ENCODE data around the gene EEFSEC. TPM values are rescaled to one million over a fixed set of nuclear protein-coding genes. Genes with fewer than 3 reads are reported as not detected.

EEFSEC gene
- total RNA-seq, 1 experiment from 2014 or later = 15.4 TPM

- Histone ChIP-seq H3K36me3 (ENCODE audit: control insufficient read depth, insufficient read depth, low read length) (no peaks in the 10 kb centered on the region), H3K9me3 (ENCODE audit: control insufficient read depth, insufficient read depth, low read depth, low read length) (peaks cover 14% of the 10 kb centered on the region; the same call in 1 of the 2 replicates), H3K27me3 (ENCODE audit: control insufficient read depth, insufficient read depth, low read length) (no peaks in the 10 kb centered on the region), H3K4me3 (ENCODE audit: low read depth in 2 of 2, low read length in 2 of 2) (no peak overlapping the region), H3K27ac (ENCODE audit: low read length) (no peak overlapping the region; the same call in 1 of the 2 replicates), H3K4me1 (ENCODE audit: control insufficient read depth, insufficient read depth, low read length) (no peaks in the 10 kb centered on the region)
- DNase-seq (ENCODE audit: low read depth, low spot score) = no peak
- in situ Hi-C loops (cut with HindIII; ENCODE audit: low pct_unique_long_range_greater_than_20kb, low sequenced_read_pairs) (no loop called here), intact Hi-C loops (cut with micrococcal nuclease; ENCODE audit: unreplicated experiment) (no loop called here)
- ATAC-seq = no peak
- ChIA-PET CTCF (no interaction called here), POLR2A (interaction anchor here (0.6 kb wide), 1 partner anchor 603 kb away, joined by 3 read pairs; no protein-coding TSS in a partner anchor)
- no TSS peak for BruUV-seq (replicated peaks)
- TF ChIP-seq REST (IDR thresholded peaks at IDR 0.05; ENCODE audit: insufficient read depth in 1 of 2, low read depth in 2 of 2, low read length in 1 of 2) = no peak
- no peak for TF ChIP-seq TCF7L2 (IDR thresholded peaks at IDR 0.05; ENCODE audit: low read depth, low read length)
- no peak for TF ChIP-seq SIN3A (IDR thresholded peaks at IDR 0.05; ENCODE audit: borderline replicate concordance, insufficient read depth, low read depth, low read length)
- TF ChIP-seq POLR2AphosphoS5 (IDR thresholded peaks at IDR 0.05; ENCODE audit: low read depth, low read length) = no peak
- TF ChIP-seq CTCF (IDR thresholded peaks at IDR 0.05) = no peak
Measured at GRCh38 chr3:128218548-128219257, 65.4 kb downstream of the EEFSEC start.

- Histone ChIP-seq H3K4me1 (ENCODE audit: control insufficient read depth, insufficient read depth, low read length) (no peaks in the 10 kb centered on the region), H3K9me3 (ENCODE audit: control insufficient read depth, insufficient read depth, low read depth, low read length) (peaks cover 14% of the 10 kb centered on the region; the same call in 1 of the 2 replicates), H3K27ac (ENCODE audit: low read length) (no peak overlapping the region), H3K4me3 (ENCODE audit: low read depth in 2 of 2, low read length in 2 of 2) (no peak overlapping the region), H3K27me3 (ENCODE audit: control insufficient read depth, insufficient read depth, low read length) (no peaks in the 10 kb centered on the region), H3K36me3 (ENCODE audit: control insufficient read depth, insufficient read depth, low read length) (no peaks in the 10 kb centered on the region)
- POLR2A ChIA-PET = no interaction called here
- ATAC-seq (no peak), DNase-seq (ENCODE audit: low read depth, low spot score) (no peak)
- CTCF ChIA-PET = no interaction called here
- intact Hi-C loops (cut with micrococcal nuclease; ENCODE audit: unreplicated experiment) (no loop called here), in situ Hi-C loops (cut with HindIII; ENCODE audit: low pct_unique_long_range_greater_than_20kb, low sequenced_read_pairs) (no loop called here)
- BruUV-seq (replicated peaks) = no TSS peak
- TF ChIP-seq REST (IDR thresholded peaks at IDR 0.05; ENCODE audit: insufficient read depth in 1 of 2, low read depth in 2 of 2, low read length in 1 of 2) (no peak), CTCF (IDR thresholded peaks at IDR 0.05) (no peak), SIN3A (IDR thresholded peaks at IDR 0.05; ENCODE audit: borderline replicate concordance, insufficient read depth, low read depth, low read length) (no peak), TCF7L2 (IDR thresholded peaks at IDR 0.05; ENCODE audit: low read depth, low read length) (no peak), POLR2AphosphoS5 (IDR thresholded peaks at IDR 0.05; ENCODE audit: low read depth, low read length) (no peak)
Measured at GRCh38 chr3:128221328-128221727, 68.0 kb downstream of the EEFSEC start.

Data from Panc1 (cell line).